ENCODE measurements around the gene JPH2. TPM values are rescaled to one million over a fixed set of nuclear protein-coding genes. Genes with fewer than 3 reads are reported as not detected.
"Not testable (repeated sequence)": the region's sequence is repeated elsewhere in the genome, so short reads cannot be mapped to it uniquely, and the experiment has no call there.

Gene JPH2
- total RNA-seq, 1 donor from 2014 or later = 86.7 TPM

DNA sequence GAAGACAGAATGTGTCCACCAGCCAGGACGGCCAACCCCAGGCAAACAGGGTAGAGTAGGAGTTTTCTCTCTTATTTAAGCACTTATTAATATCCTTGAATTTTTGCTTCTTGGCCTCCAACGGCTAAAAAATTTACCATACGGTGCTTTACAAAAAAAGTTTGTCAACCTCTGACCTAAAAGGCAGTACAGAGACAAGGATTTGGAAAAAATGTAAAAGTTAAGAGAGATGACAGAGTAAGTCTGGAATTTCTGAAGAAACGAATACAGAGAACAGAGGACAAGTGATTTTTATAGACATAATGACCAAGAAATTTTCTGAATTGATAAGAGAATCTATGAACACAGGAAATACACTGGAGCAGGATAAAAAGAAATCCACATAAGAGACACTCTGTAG is 13.4 kb upstream of the JPH2 start:
- Histone ChIP-seq H3K4me3 (no peak overlapping the region), H3K9me3 (no peaks in the 10 kb centered on the region), H3K4me1 (peaks cover 4 to 15% of the 10 kb centered on the region in 2 donors), H3K27ac (peak overlapping the region in 1 of 2 donors; percentile 34), H3K36me3 (peaks cover 49 to 68% of the 10 kb centered on the region in 2 donors), H3K27me3 (no peaks in the 10 kb centered on the region)
- DNase-seq (ENCODE audit: low spot score in 2 of 2) = no peak
- intact Hi-C loops (cut with DNase I) = no loop called here
- TF ChIP-seq CTCF (IDR thresholded peaks at IDR 0.05) = no peak

DNA sequence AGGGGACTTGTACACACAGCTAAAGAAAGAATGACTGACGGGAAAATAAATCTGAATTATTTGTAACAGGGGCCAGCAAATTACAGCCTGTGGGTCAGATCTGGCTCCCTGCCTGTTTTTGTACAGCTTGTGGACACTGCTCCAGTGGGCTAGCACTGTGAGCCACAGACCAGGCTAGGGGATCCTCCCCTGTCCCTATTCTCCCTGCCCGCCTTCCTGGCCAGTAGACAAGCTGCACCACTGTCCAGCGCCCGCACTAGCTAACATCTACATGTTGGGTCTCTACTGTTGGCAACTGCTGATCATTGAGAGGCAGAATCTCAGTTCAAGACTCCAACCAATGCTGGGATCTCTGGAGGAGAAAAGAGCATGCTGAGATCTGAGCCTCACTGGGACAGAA is 12.9 kb upstream of the JPH2 start:
- H3K27me3 ChIP-seq = no peaks in the 10 kb centered on the region
- H3K36me3 ChIP-seq = peaks cover 47 to 63% of the 10 kb centered on the region in 2 donors
- no peak for DNase-seq (ENCODE audit: low spot score in 2 of 2)
- intact Hi-C loops (cut with DNase I) = loop anchor here (5.0 kb wide), 1 partner anchor 448 kb away; no protein-coding TSS in a partner anchor
- peak overlapping the region in 1 of 2 donors; percentile 34 for H3K27ac ChIP-seq
- peaks cover 4 to 14% of the 10 kb centered on the region in 2 donors for H3K4me1 ChIP-seq
- no peak for TF ChIP-seq CTCF (IDR thresholded peaks at IDR 0.05)
- H3K9me3 ChIP-seq = no peaks in the 10 kb centered on the region
- no peak overlapping the region for H3K4me3 ChIP-seq

DNA sequence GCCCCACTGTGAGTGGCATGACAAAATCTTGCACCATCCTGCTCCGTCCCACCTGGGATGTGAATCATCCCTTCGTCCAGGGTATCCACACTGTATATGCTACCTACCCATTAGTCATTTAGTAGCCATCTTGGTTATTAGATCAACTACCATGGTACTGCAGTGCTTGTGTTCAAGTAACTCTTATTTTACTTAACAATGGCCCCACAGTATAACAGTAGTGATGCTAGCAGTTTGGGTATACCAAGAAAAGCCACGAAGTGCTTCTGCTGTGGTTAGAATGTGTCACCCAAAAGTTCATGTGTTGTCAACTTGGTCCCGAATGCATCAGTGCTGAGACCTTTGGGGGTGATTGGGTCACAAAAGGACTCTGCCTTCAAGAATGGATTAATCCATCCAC is 11.9 kb upstream of the JPH2 start:
- Histone ChIP-seq H3K4me3 (no peak overlapping the region), H3K9me3 (no peaks in the 10 kb centered on the region), H3K4me1 (peaks cover 4 to 7% of the 10 kb centered on the region in 2 donors), H3K36me3 (peaks cover 46 to 61% of the 10 kb centered on the region in 2 donors), H3K27me3 (no peaks in the 10 kb centered on the region), H3K27ac (no peak overlapping the region)
- DNase-seq (ENCODE audit: low spot score in 2 of 2) = no peak
- no peak for TF ChIP-seq CTCF (IDR thresholded peaks at IDR 0.05)
- intact Hi-C loops (cut with DNase I) = loop anchor here (5.0 kb wide), 1 partner anchor 447 kb away; no protein-coding TSS in a partner anchor

- H3K9me3 ChIP-seq = no peaks in the 10 kb centered on the region
- H3K27me3 ChIP-seq = no peaks in the 10 kb centered on the region
- peaks cover 0 to 4% of the 10 kb centered on the region in 2 donors for H3K4me1 ChIP-seq
- DNase-seq (ENCODE audit: low spot score in 2 of 2) = no peak
- intact Hi-C loops (cut with DNase I) = loop anchor here (5.0 kb wide), 1 partner anchor 444 kb away; no protein-coding TSS in a partner anchor
- no peak overlapping the region for H3K27ac ChIP-seq
- no peak overlapping the region for H3K4me3 ChIP-seq
- TF ChIP-seq CTCF (IDR thresholded peaks at IDR 0.05) = no peak
- peaks cover 43 to 51% of the 10 kb centered on the region in 2 donors for H3K36me3 ChIP-seq
Measured at GRCh38 chr20:44196271-44196670, 9.3 kb upstream of the JPH2 start.

DNA sequence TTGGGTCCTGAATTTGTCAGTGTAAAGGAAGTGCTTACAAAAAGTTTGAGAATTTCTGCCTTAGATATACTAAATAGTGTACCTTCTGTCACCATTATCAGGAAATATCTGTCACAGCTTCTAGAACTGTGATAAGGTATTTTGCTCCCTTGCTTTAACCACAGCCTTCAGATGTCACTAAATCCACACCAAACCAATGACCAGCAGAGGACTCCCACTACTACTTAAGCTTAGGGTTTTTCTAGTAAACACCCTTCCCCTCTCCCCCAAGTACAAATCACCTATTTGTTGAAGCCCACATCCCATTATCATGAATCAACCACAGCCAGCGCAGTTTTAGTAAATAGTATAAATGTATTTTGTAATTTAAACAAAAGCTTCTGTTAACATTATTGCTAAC is 8.6 kb upstream of the JPH2 start:
- H3K4me3 ChIP-seq = no peak overlapping the region
- no peak for DNase-seq (ENCODE audit: low spot score in 2 of 2)
- no peaks in the 10 kb centered on the region for H3K9me3 ChIP-seq
- H3K27me3 ChIP-seq = no peaks in the 10 kb centered on the region
- no peak overlapping the region for H3K27ac ChIP-seq
- no peak for TF ChIP-seq CTCF (IDR thresholded peaks at IDR 0.05)
- H3K4me1 ChIP-seq = peaks cover 0 to 4% of the 10 kb centered on the region in 2 donors
- intact Hi-C loops (cut with DNase I) = loop anchor here (5.0 kb wide), 1 partner anchor 443 kb away; no protein-coding TSS in a partner anchor
- peaks cover 40 to 45% of the 10 kb centered on the region in 2 donors for H3K36me3 ChIP-seq

GRCh38 chr20:44193801-44194200 is 6.8 kb upstream of the JPH2 start:
- DNase-seq (ENCODE audit: low spot score in 2 of 2) = no peak

DNA sequence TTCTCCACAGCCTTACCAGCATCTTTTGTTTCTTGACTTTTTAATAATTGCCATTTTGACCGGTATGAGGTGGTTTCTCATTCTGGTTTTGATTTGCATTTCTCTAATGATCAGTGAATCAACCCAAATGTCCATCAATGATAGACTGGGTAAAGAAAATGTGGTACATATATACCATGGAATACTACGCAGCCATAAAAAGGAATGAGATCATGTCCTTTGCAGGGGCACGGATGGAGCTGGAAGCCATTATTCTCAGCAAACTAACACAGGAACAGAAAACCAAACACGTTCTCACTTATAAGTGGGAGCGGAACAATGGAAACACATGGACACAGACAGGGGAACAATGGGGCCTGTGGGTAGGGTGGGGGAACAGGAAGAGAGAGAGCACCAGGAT is 4.7 kb upstream of the JPH2 start:
- H3K36me3 ChIP-seq; H3K4me3 ChIP-seq; H3K9me3 ChIP-seq; intact Hi-C loops (cut with DNase I); H3K27ac ChIP-seq; H3K27me3 ChIP-seq; DNase-seq (ENCODE audit: low spot score in 2 of 2): not testable (repeated sequence)
- H3K4me1 ChIP-seq = peaks cover 9 to 11% of the 10 kb centered on the region in 2 donors

More at GRCh38 chr20:44193801-44194200, 6.8 kb upstream of the JPH2 start:
- Histone ChIP-seq H3K36me3 (peaks cover 25 to 31% of the 10 kb centered on the region in 2 donors), H3K27me3 (no peaks in the 10 kb centered on the region), H3K4me3 (no peak overlapping the region), H3K27ac (no peak overlapping the region), H3K9me3 (no peaks in the 10 kb centered on the region), H3K4me1 (peaks cover 2 to 5% of the 10 kb centered on the region in 2 donors)
- intact Hi-C loops (cut with DNase I) = no loop called here
- TF ChIP-seq CTCF (IDR thresholded peaks at IDR 0.05) = no peak
